Heart left ventricle (tissue), 16 donors: ENCODE results near the gene CYB5B. TPM values are rescaled to one million over a fixed set of nuclear protein-coding genes. Genes with fewer than 3 reads are reported as not detected.

Experiments used
- ATAC-seq, 4 donors: fragments of 200-7000 bp; cut with Tn5 transposase; one replicate each; pipeline ENCODE4 v1.9.1; 2020 to 2022; ENCODE audit warnings: moderate library complexity in 4 of 4, mild to moderate bottlenecking in 3 of 4, moderate number of reproducible peaks in 1 of 4
- DNase-seq, 5 donors: peaks; one replicate each; pipeline ENCODE4 v3.0.0-alpha.2; 2020
- H3K27ac ChIP-seq, 12 donors: fragments of 200-600 bp; sonication (generic) in 4 of 12; one replicate each; pipeline versions ENCODE4 v1.5.0 to v1.8.0; 2016 to 2022; ENCODE audit warnings: mild to moderate bottlenecking in 2 of 12
- H3K27me3 ChIP-seq, 9 donors: fragments of 200-600 bp; sonication (generic) in 2 of 9; one replicate each; pipeline versions ENCODE4 v1.5.1 to v1.8.0; 2016 to 2022; ENCODE audit warnings: mild to moderate bottlenecking in 3 of 9
- H3K36me3 ChIP-seq, 9 donors: fragments of 200-600 bp; sonication (generic) in 2 of 9; one replicate each; pipeline versions ENCODE4 v1.5.0 to v1.8.0; 2018 to 2022; ENCODE audit warnings: mild to moderate bottlenecking in 2 of 9
- H3K4me1 ChIP-seq, 12 donors: fragments of 200-600 bp; sonication (generic) in 4 of 12; one replicate each; pipeline versions ENCODE4 v1.5.0 to v1.8.0; 2016 to 2022; ENCODE audit warnings: mild to moderate bottlenecking in 3 of 12
- H3K4me3 ChIP-seq, 12 donors: fragments of 200-600 bp; sonication (generic) in 4 of 12; one replicate each; pipeline versions ENCODE4 v1.5.0 to v1.8.0; 2017 to 2022; ENCODE audit warnings: mild to moderate bottlenecking in 9 of 12, moderate library complexity in 4 of 12
- H3K9me3 ChIP-seq, 12 donors: fragments of 200-600 bp; sonication (generic) in 4 of 12; one replicate each; pipeline versions ENCODE4 v1.5.0 to v1.8.0; 2016 to 2022; ENCODE audit warnings: mild to moderate bottlenecking in 1 of 12
- POLR2A ChIP-seq, 2 donors: fragments of 450-650 bp; IDR thresholded peaks; one replicate each; pipeline ENCODE4 v1.6.1; 2017; ENCODE audit warnings: antibody characterized with exemption in 2 of 2, mild to moderate bottlenecking in 2 of 2, moderate library complexity in 2 of 2
- WGBS, 4 donors: extraction: QIAGEN DNeasy Blood & Tissue Kit in 2 of 4; methylation state at CpG; one replicate each; pipeline versions ENCODE4 v1.1.5 to v1.1.7; 2013 to 2018; 5-methylcytosine and 5-hydroxymethylcytosine counted together
- intact Hi-C, 10 donors: fragments of 100-400 bp; cut with DNase I; formaldehyde crosslinking; loops; one replicate each; pipeline versions ENCODE4 v1.11.1 to v1.14.2; 2022
- polyA plus RNA-seq, 2 donors: library from polyadenylated mRNA; stranded (reverse); fragments of 200-250 nt; gene quantifications; one replicate each; pipeline ENCODE4 v1.2.3, GENCODE V29; 2013
- total RNA-seq, 9 donors: library from RNA; depleted of rRNA in 2 of 9; stranded (reverse); fragments of >200 nt in 2 of 9; fragmentation: NEBNext Ultra II Directional in 3 of 9; extraction: Animal tissue kit (Norgen Biotek cat#: 25700) in 3 of 9; gene quantifications; one replicate each; pipeline versions ENCODE4 v1.1.0 to v1.2.4, GENCODE V29; 2016 to 2023
- TF ChIP-seq, protein P1 (sequence below), 12 donors: fragments of 200-600 bp; sonication (generic) in 4 of 12; IDR thresholded peaks; one replicate each; pipeline versions ENCODE4 v1.5.0 to v1.8.0; 2018 to 2022; ENCODE audit warnings: antibody characterized with exemption in 12 of 12, mild to moderate bottlenecking in 5 of 12
- donor health status: ischemic (EF 13 %, LVEDD 7.1; RV severe dilation, severe dysfunction).
- donor health status: healthy with polysubstance abuse.
- donor health status: DM: no; HTN: yes; CAD: no.
- donor health status: DM: no; HTN: no; CAD: no.
- donor health status: ischemic (EF 25% LVEDD 6.9; RV normal size, moderate dysfunction).
- donor health status: ischemic (EF 25% LVEDD 5.7; RV mildly dilated, moderate dysfunction).
- donor health status: healthy.
- donor health status: DM: yes; HTN: yes; CAD: no.
- donor health status: ischemic (EF 35%, LVEDD 5.7; RV mildly dilated, moderate dysfunction).
- donor health status: nonischemic (EF 11% LVEDD 7.7; RV severe dilation, severe dysfunction).
- donor health status: DM: yes; HTN: yes; CAD: no.
- donor health status: PGD.
- donor health status: ischemic (EF 29% LVEDD 5.4; RV normal size, mild dysfunction).
- donor health status: nonischemic (EF 23%, LVEDD 6.1; RV moderate dilation, normal function).

CYB5B gene
- total and polyA plus RNA-seq, 11 donors = 31.1 to 89.2 (median 65.0) TPM

DNA sequence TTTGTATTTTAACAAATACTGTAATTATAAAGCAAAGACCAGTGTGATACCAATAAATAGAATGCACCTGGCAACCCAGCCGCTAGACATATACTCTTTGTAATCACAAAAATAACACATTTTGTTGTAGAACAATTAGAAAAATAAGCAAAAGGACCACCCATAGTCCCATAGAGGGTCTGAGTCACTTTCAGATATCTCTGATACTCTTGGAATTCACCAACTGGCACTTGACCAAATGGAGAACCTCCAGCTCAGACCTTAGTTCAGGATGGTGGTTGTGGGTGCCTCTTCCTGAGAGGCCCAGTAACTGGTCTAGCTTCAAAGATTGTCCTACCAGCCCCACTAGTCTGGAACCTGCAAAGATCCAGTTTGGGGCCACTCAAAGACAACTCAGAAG, 37.8 kb upstream of the CYB5B start:
- Histone ChIP-seq H3K27ac (peak overlapping the region in 5 of 12 donors; percentile 90 to 93 (median 92)), H3K27me3 (no peaks in the 10 kb centered on the region), H3K4me1 (peaks cover 0 to 24% (median 15%) of the 10 kb centered on the region in 12 donors), H3K9me3 (no peaks in the 10 kb centered on the region), H3K36me3 (peaks cover 0 to 30% (median 28%) of the 10 kb centered on the region in 9 donors), H3K4me3 (peak overlapping the region in 7 of 12 donors; percentile 68 to 80 (median 73))
- intact Hi-C loops = loop anchor here in 1 of 10 donors (5.0 kb wide), 1 partner anchor 176 kb away; no protein-coding TSS in a partner anchor
- 74 to 86% (median 81%) methylated on average over 1 of the region's 1 CpG for WGBS, 4 donors
- ATAC-seq (no peak), DNase-seq (no peak)
- TF ChIP-seq POLR2A (IDR thresholded peaks at IDR 0.05) = no peak
- TF ChIP-seq, protein P1, sequence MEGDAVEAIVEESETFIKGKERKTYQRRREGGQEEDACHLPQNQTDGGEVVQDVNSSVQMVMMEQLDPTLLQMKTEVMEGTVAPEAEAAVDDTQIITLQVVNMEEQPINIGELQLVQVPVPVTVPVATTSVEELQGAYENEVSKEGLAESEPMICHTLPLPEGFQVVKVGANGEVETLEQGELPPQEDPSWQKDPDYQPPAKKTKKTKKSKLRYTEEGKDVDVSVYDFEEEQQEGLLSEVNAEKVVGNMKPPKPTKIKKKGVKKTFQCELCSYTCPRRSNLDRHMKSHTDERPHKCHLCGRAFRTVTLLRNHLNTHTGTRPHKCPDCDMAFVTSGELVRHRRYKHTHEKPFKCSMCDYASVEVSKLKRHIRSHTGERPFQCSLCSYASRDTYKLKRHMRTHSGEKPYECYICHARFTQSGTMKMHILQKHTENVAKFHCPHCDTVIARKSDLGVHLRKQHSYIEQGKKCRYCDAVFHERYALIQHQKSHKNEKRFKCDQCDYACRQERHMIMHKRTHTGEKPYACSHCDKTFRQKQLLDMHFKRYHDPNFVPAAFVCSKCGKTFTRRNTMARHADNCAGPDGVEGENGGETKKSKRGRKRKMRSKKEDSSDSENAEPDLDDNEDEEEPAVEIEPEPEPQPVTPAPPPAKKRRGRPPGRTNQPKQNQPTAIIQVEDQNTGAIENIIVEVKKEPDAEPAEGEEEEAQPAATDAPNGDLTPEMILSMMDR (IDR thresholded peaks at IDR 0.05) = no peak

DNA sequence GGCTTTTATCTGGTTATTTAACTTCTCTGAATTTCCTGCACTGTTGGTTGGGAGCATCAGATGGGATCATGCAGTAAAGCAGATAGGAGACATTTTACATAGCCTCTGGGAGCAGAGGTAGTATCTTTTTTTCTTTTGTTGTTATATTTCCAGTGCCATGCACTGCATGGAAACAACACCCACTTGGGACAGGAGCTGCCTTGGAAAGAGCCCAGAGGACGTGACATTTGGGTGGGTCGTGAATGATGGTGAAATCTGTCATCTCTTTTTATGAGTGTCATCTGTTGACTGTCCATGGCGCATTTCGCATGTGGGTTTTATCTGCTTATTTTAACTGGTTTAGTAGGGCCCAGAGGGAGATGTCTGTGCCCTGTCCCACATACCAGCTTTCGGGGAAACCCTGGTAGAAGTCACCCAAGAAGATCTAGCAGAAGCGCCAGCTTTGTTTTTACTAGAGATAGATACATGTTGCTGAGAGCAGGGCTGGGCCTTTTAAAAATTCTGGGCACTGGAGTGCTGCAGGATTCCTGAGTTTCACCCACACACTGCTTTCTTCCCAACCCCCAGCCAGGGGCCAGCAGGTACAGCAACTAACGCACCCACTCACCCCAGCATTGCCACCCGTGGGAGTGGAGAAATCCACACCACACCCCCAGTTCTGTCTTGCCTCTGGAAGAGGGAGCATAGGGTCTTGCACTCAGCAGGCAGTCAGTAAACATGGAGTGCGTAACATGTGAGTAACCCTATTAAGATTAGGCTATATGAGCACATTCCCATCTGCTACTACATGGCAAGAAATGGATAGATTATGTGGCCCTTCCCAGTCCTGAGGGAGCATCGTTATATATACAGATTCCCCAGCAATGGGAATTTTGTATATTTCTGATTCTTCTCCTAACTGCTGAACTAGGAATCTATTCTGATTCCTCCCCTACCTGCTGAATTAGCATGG, 30.2 kb upstream of the CYB5B start:
- H3K4me1 ChIP-seq = peaks cover 0 to 34% (median 19%) of the 10 kb centered on the region in 12 donors
- no peaks in the 10 kb centered on the region for H3K9me3 ChIP-seq
- TF ChIP-seq POLR2A (IDR thresholded peaks at IDR 0.05) = no peak
- TF ChIP-seq, protein P1 (IDR thresholded peaks at IDR 0.05) = no peak
- H3K36me3 ChIP-seq = no peaks in the 10 kb centered on the region
- WGBS, 4 donors = 44 to 62% (median 53%) methylated on average over 10 of the region's 10 CpGs
- H3K27ac ChIP-seq = peak overlapping the region in 10 of 12 donors; percentile 13 to 77 (median 54)
- no peaks in the 10 kb centered on the region for H3K27me3 ChIP-seq
- DNase-seq (peak in 2 of 5 donors; percentile 38 to 41), ATAC-seq (peak in 3 of 4 donors; percentile 16 to 61 (median 49))
- intact Hi-C loops = loop anchor here in 7 of 10 donors (2.0 to 10.0 kb wide), 11 partner anchors 71 to 371 kb away; partner anchors contain the start of genes NOB1 (in 2 of the 7), NFAT5 (in 1 of the 7) and WWP2 (in 1 of the 7)
- H3K4me3 ChIP-seq = no peak overlapping the region

DNA sequence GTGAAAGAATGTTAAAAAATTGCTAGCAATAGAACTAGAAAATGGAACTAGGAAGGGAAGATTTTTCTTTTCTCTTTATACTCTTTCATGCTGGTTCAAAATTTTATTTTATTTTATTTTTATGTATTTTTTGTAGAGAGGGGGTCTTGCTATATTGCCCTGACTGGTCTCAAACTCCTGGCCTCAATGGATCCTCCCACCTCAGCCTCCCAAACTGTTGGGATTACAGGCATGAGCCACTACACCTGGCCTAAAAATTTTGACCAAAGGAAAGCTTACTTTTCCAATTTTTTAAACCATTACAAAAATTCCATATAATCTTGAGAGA, 28.6 kb upstream of the CYB5B start:
- DNase-seq (peak in 1 of 5 donors; percentile 33), ATAC-seq (no peak)
- Histone ChIP-seq H3K9me3 (no peaks in the 10 kb centered on the region), H3K36me3 (no peaks in the 10 kb centered on the region), H3K27me3 (no peaks in the 10 kb centered on the region), H3K27ac (peak overlapping the region in 9 of 12 donors; percentile 47 to 86 (median 78)), H3K4me3 (no peak overlapping the region), H3K4me1 (peaks cover 0 to 34% (median 19%) of the 10 kb centered on the region in 12 donors)
- intact Hi-C loops = loop anchor here (2.0 to 10.0 kb wide), 18 partner anchors 29 to 369 kb away; partner anchors contain the start of genes NOB1 (in 7 of the 10), NFAT5 (in 5 of the 10), CYB5B (in 2 of the 10) and WWP2 (in 1 of the 10)
- TF ChIP-seq, protein P1 (IDR thresholded peaks at IDR 0.05) = peak in 3 of 12 donors; percentile 74 to 77 (median 77)
- TF ChIP-seq POLR2A (IDR thresholded peaks at IDR 0.05) = no peak
